Chondrocyte (in vitro differentiated cells): Measurements from ENCODE around the gene METTL18. TPM values are rescaled to one million over a fixed set of nuclear protein-coding genes. Genes with fewer than 3 reads are reported as not detected.
"Not testable (repeated sequence)": the region's sequence is repeated elsewhere in the genome, so short reads cannot be mapped to it uniquely, and the experiment has no call there.

Source experiments
- DNase-seq: peaks from one replicate; pipeline ENCODE4 v3.0.0; 2021; ENCODE audit warnings: mixed read lengths, low spot score
- H3K27ac Mint-ChIP-seq: one replicate; pipeline ENCODE4 v1.8.0; 2021; ENCODE audit warnings: mild to moderate bottlenecking, moderate library complexity, mixed read lengths; ENCODE audit not compliant: unreplicated experiment
- H3K27me3 Mint-ChIP-seq: 2 replicates; pipeline ENCODE4 v1.8.0; 2021; ENCODE audit warnings: low read depth, mixed read lengths
- H3K36me3 Mint-ChIP-seq: 2 replicates; pipeline ENCODE4 v1.8.0; 2021; ENCODE audit warnings: low read depth, mixed read lengths
- H3K4me1 Mint-ChIP-seq: 2 replicates; pipeline ENCODE4 v1.8.0; 2021; ENCODE audit warnings: low read depth, mild to moderate bottlenecking, mixed read lengths
- H3K4me3 Mint-ChIP-seq: one replicate; pipeline ENCODE4 v1.8.0; 2021; ENCODE audit warnings: mild to moderate bottlenecking, moderate library complexity, mixed read lengths; ENCODE audit not compliant: unreplicated experiment
- H3K9me3 Mint-ChIP-seq: 2 replicates; pipeline ENCODE4 v1.8.0; 2021; ENCODE audit warnings: low read depth, mixed read lengths
- total RNA-seq: library from RNA; stranded (reverse); gene quantifications from 3 replicates; pipeline ENCODE4 v1.2.1, GENCODE V29; 2021
- TF ChIP-seq, protein P1 (sequence below): fragments of 200-600 bp; sonication (generic); IDR thresholded peaks from 2 replicates; pipeline ENCODE4 v1.5.0; 2021; ENCODE audit warnings: antibody characterized with exemption, mild to moderate bottlenecking, moderate library complexity

METTL18 gene
- total RNA-seq, 1 donor from 2014 or later = 4.5 TPM

DNA sequence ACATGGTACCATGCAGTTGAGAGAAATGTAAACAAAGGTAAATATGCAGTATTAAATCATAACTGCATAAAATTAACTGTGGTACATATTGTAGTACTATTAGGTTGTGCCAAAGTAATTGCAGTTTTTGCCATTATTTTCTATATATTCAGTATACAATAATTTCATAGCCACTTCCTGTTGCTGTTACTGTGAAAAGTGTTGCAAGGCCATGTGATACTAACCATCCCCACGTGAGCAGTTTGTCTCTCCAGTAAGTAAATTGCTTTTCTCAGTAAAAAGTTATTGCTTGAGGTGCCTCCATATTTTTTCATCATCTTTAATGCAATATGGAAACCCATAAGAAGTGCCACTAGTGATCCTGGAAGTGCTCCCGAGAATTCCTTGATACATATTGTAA is 19.6 kb upstream of the METTL18 start:
- no peak for DNase-seq
- H3K36me3 Mint-ChIP-seq = no peaks in the 10 kb centered on the region
- no peaks in the 10 kb centered on the region for H3K9me3 Mint-ChIP-seq
- H3K4me1 Mint-ChIP-seq = no peaks in the 10 kb centered on the region
- H3K4me3 Mint-ChIP-seq = no peak overlapping the region
- H3K27ac Mint-ChIP-seq = no peak overlapping the region
- TF ChIP-seq, protein P1, sequence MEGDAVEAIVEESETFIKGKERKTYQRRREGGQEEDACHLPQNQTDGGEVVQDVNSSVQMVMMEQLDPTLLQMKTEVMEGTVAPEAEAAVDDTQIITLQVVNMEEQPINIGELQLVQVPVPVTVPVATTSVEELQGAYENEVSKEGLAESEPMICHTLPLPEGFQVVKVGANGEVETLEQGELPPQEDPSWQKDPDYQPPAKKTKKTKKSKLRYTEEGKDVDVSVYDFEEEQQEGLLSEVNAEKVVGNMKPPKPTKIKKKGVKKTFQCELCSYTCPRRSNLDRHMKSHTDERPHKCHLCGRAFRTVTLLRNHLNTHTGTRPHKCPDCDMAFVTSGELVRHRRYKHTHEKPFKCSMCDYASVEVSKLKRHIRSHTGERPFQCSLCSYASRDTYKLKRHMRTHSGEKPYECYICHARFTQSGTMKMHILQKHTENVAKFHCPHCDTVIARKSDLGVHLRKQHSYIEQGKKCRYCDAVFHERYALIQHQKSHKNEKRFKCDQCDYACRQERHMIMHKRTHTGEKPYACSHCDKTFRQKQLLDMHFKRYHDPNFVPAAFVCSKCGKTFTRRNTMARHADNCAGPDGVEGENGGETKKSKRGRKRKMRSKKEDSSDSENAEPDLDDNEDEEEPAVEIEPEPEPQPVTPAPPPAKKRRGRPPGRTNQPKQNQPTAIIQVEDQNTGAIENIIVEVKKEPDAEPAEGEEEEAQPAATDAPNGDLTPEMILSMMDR = no peak
- no peaks in the 10 kb centered on the region for H3K27me3 Mint-ChIP-seq

DNA sequence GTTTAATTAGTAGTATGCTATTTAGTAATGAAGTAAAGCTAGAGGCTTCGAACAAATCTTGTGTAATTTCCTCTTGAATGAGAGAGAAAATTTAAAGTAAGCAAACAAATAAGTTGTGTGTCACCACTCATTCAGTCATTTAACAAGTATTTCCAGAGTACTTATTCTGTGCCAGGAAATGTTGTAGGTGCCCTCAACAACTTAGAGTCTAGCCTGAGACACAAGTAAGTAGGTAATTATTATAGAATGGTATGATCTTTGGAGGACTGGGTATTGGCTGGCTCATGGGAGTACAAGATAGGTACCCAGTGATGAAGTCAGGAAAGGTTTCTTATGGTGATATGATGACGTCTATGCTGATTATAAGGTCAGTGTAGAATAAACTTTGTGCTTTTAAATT is 17.4 kb upstream of the METTL18 start:
- Mint-ChIP-seq H3K36me3 (no peaks in the 10 kb centered on the region), H3K4me3 (no peak overlapping the region), H3K27me3 (no peaks in the 10 kb centered on the region), H3K27ac (no peak overlapping the region), H3K4me1 (no peaks in the 10 kb centered on the region), H3K9me3 (no peaks in the 10 kb centered on the region)
- TF ChIP-seq, protein P1 = no peak
- no peak for DNase-seq

DNA sequence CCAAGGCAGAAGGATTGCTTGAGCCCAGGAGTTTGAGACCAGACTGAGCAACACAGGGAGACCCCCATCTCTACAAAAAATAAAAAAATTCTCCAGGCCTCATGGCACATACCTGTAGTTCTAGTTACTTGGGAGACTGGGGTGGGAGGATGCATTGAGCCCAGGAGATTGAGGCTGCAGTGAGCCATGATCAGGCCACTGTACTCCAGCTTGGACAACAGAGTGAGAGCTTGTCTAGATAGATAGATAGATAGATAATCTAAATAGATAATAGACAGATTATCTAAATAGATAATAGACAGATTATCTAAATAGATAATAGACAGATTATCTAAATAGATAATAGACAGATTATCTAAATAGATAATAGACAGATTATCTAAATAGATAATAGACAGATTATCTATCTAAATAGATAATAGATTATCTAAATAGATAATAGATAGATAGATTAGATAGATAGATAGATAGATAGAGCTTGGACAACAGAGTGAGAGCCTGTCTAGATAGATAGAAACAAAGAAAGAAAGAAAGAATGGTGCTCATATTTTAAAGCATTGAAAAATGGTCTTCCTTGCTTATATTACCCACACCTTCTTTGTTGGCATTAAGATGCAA is 16.8 kb upstream of the METTL18 start:
- not testable (repeated sequence) for H3K4me1 Mint-ChIP-seq, H3K36me3 Mint-ChIP-seq, H3K4me3 Mint-ChIP-seq, H3K9me3 Mint-ChIP-seq, H3K27me3 Mint-ChIP-seq, H3K27ac Mint-ChIP-seq, DNase-seq

DNA sequence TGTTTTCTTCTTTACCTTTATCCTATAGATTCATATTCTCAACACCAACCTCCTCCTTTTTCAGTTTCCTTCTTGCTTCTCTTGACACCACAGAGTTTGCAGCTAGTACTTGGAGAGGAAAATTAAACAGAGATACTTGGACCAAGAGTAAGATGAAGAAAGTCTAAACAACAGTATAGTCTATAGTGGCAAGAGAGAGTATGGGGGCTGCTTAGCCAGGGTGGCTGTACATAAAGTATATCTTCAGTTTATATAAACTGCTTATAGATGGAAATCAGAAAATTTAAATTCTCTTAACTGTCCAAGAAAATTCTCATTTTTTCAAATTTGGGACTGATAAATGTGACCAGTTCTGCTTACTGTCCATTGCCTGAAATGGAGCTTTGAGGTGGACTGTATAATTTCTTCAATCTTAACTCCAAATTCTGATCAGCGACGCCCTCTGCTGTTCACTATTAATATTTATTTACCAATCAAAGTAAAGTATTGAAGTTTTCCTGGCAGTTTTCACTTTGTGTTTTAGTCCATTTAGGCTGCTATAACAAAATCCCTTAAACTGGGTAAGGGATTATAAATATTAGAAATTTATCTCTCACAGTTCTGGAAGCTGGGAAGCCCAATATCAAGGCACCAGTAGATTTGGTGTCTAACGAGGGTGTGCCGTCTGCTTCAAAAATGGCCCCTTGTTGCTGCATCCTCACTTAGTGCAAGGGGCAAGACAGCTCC is 14.8 kb upstream of the METTL18 start:
- no peak for DNase-seq
- no peaks in the 10 kb centered on the region for H3K36me3 Mint-ChIP-seq
- H3K9me3 Mint-ChIP-seq = no peaks in the 10 kb centered on the region
- TF ChIP-seq, protein P1 = peak; percentile 85
- H3K4me3 Mint-ChIP-seq = no peak overlapping the region
- no peaks in the 10 kb centered on the region for H3K4me1 Mint-ChIP-seq
- H3K27ac Mint-ChIP-seq = no peak overlapping the region
- no peaks in the 10 kb centered on the region for H3K27me3 Mint-ChIP-seq

DNA sequence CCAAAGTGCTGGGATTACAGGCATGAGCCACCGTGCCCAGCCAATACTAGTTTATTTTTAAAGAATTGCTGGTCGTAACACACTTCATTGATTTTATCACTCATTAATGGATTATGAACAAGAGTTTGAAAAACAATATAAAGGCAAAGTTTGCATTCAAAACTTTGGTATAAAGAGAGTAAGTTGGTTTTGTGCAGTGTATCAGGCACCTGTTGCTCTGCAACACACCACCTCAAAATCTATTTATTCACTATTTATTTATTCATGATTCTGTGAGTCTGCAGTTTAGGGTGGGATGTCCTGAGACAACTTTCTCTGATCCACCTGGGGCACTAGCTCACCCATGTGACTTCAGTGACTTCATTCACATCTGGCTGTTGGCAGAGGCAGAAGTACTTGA is 10.2 kb upstream of the METTL18 start:
- Mint-ChIP-seq H3K9me3 (no peaks in the 10 kb centered on the region), H3K27me3 (no peaks in the 10 kb centered on the region), H3K4me3 (no peak overlapping the region), H3K36me3 (peaks cover 2% of the 10 kb centered on the region), H3K4me1 (no peaks in the 10 kb centered on the region), H3K27ac (no peak overlapping the region)
- TF ChIP-seq, protein P1 = no peak
- DNase-seq = no peak

DNA sequence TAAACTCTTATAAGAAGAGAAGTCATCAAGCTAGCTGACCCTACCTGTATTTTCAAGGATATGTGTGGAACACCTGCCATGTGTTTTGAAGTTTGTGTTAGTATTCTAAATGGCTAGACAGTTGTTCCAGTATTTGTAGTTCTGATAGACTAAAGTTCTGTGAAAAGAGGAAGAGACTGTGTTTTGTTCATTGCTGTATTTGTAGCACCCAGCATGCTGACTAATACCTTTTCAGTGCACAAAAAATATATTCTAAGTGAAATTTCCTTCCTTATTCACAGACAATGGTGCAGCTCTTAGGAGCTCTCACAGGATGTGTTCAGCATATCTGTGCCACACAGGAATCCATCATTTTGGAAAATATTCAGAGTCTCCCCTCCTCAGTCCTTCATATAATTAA is 8.2 kb upstream of the METTL18 start:
- DNase-seq = no peak
- TF ChIP-seq, protein P1 = no peak
- Mint-ChIP-seq H3K4me1 (no peaks in the 10 kb centered on the region), H3K27ac (no peak overlapping the region), H3K27me3 (no peaks in the 10 kb centered on the region), H3K36me3 (peaks cover 2% of the 10 kb centered on the region), H3K9me3 (no peaks in the 10 kb centered on the region), H3K4me3 (no peak overlapping the region)
